HS-27A (cell line): Measurements from ENCODE around the gene FOXI2.

Experiments
- DNase-seq: peaks from one replicate; pipeline ENCODE4 v3.0.0-alpha.2; 2012; ENCODE audit warnings: low read depth, missing footprints

The FOXI2 gene

GRCh38 chr10:127743205-127743604 is 6.2 kb downstream of the FOXI2 start:
- DNase-seq = no peak

GRCh38 chr10:127744956-127745355 is 8.0 kb downstream of the FOXI2 start:
- no peak for DNase-seq

GRCh38 chr10:127745861-127746260 is 8.9 kb downstream of the FOXI2 start:
- no peak for DNase-seq

- DNase-seq = no peak
Measured at GRCh38 chr10:127755753-127756152, 18.8 kb downstream of the FOXI2 start.

- DNase-seq = no peak
Measured at GRCh38 chr10:127756264-127756663, 19.3 kb downstream of the FOXI2 start.

GRCh38 chr10:127757033-127757432 is 20.0 kb downstream of the FOXI2 start:
- DNase-seq = no peak

GRCh38 chr10:127759276-127759675 is 22.3 kb downstream of the FOXI2 start:
- DNase-seq = no peak

GRCh38 chr10:127762925-127763324 is 25.9 kb downstream of the FOXI2 start:
- no peak for DNase-seq

GRCh38 chr10:127774766-127775559 is 38.0 kb downstream of the FOXI2 start:
- DNase-seq = no peak

- DNase-seq = no peak
Measured at GRCh38 chr10:127776816-127777215, 39.8 kb downstream of the FOXI2 start.

GRCh38 chr10:127781412-127781811 is 44.4 kb downstream of the FOXI2 start:
- DNase-seq = no peak

GRCh38 chr10:127787873-127788272 is 50.9 kb downstream of the FOXI2 start:
- no peak for DNase-seq

- DNase-seq = no peak
Measured at GRCh38 chr10:127790066-127790624, 53.2 kb downstream of the FOXI2 start.
